ENCODE measurements around the gene UCHL3. TPM values are rescaled to one million over a fixed set of nuclear protein-coding genes. Genes with fewer than 3 reads are reported as not detected.
"Not testable (repeated sequence)": the region's sequence is repeated elsewhere in the genome, so short reads cannot be mapped to it uniquely, and the experiment has no call there.

Gene UCHL3
- 23.0 TPM for total RNA-seq

- DNase-seq: peak; percentile 96
Measured at GRCh38 chr13:75549262-75550158, at the start of gene UCHL3. TSS of gene UCHL3 (plus strand) at chr13:75549791. CDS start at chr13:75549821, 30 bp downstream.

DNA sequence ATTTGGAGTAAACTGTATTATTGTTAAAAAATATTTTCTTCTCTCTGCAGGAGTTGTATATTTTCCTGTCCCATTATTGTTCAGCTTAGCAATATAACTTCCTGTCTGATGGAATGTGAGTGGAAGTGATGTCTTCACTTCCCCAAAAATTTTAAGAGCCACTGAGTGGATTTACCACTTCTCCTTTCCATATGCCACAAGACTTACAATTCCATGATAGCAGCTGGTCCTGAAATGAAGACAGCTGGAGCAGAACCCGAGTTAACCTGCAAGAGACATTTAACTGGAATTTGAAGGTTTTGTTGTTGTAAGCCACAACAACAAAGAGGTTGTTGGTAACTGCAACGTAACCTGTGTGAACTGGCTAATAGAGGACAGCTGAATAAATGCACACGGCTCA, 44.3 kb upstream of the UCHL3 start:
- no peak for DNase-seq

- DNase-seq: no peak
Measured at GRCh38 chr13:75506018-75506417, 43.6 kb upstream of the UCHL3 start.

GRCh38 chr13:75507027-75508001, 42.3 kb upstream of the UCHL3 start:
- DNase-seq: no peak

DNA sequence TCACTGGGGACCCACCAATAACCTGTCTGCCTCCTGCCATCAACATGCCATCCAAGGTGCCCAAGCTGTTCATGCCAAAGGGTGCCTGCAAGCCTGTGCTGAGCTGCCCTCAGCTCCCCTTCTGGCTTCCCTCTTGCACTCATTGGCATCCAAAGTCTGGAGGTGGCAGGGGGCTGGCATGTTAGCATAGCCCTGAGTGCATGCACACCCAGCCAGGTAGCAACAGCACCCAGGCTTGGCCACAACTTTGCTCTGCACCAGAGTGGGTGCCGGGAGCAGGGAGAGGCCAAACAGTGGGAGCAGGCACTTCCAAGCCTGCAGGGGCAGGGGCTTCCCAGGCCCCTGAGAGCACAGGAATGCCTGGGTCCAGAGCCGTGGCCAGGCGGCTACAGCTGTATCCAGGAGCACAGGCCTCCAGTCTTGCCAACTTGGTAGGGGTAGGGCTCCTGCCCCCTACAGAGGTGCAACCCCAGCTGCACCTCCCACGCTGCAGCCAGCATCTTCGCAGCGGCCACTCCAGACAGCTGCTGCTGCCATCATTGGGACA, 41.5 kb upstream of the UCHL3 start:
- DNase-seq: no peak

DNA sequence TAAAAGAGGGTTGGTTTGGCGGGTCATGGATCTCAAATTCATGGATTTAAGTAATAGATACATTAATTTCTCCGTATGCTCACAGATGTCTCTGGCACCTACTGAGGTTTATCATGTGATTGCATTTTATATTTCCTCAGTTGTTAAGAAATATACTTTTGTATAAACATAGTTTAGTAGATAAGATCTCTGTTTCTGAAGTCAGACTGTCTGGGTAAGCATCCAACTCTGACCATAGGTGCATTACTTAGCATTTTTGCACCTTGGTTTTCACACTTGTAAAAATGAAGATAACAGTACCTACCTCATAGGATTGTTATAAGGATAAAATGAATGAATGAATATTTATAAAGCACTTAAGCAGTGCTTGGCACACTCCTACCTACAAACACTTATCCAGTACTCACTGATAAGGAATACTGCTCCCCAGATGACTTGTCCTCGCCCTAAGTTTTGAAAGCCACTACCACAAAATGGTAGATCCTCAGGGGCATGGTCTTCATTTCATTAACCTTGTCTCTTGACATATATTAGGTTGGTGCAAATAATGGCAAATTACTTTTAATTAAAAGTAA, 38.5 kb upstream of the UCHL3 start:
- no peak for DNase-seq

GRCh38 chr13:75512253-75512652, 37.3 kb upstream of the UCHL3 start:
- DNase-seq: no peak

- DNase-seq: no peak
Measured at GRCh38 chr13:75513271-75513670, 36.3 kb upstream of the UCHL3 start.

DNA sequence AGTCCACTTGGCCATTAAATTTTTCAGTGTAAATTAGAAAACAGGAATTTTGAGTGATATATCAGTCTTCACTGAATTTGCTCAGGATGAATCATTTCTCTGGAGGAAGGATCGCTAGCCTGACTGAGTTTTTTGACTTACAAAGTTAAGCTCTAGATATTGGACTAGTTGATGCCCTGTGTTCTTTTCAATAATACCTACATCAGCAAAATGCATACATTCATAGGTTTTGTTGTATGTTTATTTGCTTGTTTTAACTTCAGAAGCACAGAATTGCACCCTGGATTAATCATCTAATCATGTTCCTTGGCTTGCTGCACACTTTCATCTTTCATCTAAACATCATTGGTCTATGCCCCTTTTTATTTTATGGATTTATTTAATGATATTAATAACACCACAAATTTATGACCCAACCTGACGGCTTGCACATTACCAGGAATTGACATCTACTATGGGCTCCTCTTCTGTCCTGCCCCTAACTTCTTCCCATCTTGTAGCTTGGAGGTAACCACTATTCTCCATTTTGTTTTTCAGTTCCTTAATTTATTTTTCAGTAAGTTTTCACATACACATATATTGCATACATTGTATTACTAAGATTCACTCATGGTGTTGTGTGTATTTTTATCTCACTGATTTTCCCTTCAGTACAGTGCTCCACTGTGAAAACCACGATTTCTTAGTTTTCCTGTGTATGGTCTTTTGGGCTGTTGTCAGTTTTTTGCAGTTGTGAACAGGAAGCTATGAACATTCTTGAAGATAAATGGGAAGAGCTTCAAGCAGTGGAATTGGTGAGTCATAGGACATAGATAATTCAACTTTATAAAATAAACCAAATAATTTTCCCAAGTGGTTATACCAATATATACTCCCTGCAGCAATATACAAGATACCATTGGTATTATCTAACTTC, 35.3 kb upstream of the UCHL3 start:
- no peak for DNase-seq

DNA sequence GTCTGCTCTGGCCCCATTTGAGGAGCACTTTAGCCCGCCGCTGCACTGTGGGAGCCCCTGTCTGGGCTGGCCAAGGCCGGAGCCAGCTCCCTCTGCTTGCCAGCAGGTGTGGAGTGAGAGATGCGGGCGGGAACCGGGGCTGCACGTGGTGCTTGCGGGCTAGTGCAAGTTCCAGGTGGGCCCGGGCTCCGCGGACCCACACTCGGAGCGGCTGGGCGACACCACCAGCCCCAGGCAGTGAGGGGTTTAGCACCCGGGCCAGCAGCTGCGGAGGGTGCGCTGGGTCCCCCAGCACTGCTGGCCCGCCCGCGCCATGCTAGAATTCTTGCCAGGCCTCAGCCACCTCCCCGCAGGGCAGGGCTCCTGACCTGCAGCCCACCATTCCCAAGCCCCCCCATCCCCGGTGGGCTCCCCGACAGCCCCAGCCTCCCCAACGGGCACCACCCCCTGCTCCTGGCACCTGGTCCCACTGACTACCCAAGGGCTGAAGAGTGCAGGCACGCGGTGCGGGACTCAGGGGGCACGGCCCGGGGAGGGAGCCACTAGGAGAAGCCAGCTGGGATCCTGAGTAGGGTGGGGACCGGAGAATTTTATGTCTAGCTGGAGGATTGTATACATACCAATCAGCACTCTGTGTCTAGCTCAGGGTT, 31.0 kb upstream of the UCHL3 start:
- no peak for DNase-seq

GRCh38 chr13:75521956-75522355, 27.6 kb upstream of the UCHL3 start:
- no peak for DNase-seq

DNA sequence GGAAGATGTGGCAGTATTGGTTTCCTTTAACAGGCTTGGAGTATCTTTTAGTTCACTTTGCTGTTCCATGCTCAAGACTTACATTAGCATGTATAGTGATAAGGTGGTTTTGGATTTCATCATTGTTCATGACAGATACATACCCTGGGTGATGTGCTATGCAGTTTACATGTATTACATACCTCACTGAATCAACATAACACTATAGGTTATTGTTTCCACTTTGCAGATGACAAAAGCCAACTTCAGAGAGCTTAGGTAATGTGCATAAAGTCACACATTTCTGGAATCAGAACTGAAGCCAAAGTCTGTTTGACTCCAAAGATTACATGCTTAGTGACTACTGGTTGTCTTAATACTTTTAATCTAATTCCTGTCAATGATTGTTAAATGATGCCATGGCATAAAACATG, 19.0 kb upstream of the UCHL3 start:
- DNase-seq: no peak

- no peak for DNase-seq
Measured at GRCh38 chr13:75533861-75534260, 15.7 kb upstream of the UCHL3 start.

DNA sequence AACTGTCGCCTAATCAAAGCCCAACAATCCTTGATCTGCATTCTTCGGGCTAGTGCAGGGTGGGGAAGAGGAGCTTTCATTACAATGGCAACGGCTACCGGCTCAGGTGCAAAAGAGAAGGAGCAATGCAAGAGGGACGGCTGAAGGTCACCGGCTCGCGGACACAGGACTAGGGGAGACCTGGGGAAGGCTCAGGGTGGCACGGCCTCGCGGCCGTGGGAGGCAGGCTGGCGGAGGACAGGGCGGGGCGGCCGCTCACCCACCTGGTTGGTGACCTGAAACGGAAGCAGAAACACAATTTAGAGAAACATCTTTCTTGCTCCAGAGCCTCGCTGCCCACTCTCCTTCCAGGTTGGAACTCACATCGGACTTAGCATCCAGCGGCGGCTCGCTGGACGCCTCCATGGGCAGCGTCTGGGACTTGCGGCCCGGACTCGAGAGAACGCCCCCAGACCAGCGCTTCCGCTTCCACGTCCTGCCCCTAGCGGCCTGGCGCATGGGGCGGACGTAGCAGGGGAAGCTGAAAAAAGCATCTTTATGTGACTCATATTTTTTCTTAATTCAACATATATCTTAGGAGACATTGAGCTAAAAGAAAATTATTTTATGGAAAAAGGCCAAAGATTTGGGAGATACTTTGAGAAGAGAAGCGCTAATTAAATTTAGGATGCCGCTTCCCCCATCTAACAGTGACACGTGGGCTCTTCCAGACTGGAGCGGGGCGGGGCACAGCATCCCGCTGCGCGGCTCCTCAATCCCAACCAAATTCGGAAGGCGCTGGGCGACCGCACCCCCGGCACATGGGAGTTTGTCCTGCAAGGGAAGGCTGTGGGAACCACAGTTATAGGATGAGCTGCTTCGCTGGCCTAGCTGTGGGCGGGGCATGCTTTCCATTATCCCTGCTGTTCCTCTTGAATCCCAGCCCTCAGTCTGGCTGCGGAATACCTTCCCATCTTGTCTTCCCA, 11.9 kb upstream of the UCHL3 start, which contains the start of gene COMMD6:
TSS of gene COMMD6 (minus strand) at position 441 of the 965 bp plus-strand sequence. CDS start at position 405, 36 bp downstream.
- peak; percentile 84 for DNase-seq

- no peak for DNase-seq
Measured at GRCh38 chr13:75541287-75541686, 8.3 kb upstream of the UCHL3 start.

GRCh38 chr13:75541961-75542360, 7.6 kb upstream of the UCHL3 start:
- DNase-seq: no peak

DNA sequence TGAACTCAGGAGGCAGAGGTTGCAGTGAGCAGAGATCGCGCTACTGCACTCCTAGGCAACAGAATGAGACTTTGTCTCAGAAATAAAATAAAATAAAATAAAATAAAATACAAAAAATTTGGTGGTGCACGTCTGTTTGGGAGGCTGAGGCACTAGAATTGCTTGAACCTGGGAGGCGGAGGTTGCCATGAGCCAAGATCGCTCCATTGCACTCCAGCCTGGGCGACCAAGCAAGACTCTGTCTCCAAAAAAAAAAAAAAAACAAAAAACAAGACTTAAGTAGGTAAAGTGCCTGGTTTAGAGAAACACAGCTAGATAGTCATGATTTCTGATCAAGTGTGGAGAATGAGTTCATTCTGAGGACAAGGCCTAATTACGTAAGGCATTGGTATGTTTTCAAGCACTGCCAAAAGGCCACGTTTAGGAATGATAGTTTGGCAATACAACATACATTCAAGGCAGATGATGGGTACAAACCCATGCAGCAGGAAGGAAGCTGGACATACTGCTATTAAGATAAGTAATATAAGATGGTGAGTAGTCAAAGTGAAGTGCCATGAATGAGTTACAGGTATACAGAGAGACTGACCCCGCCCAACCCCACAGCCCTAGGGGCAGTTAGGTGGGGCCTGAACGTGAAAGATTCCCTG, 4.8 kb upstream of the UCHL3 start:
- no peak for DNase-seq

- DNase-seq: not testable (repeated sequence)
Measured at GRCh38 chr13:75545386-75545785, 4.2 kb upstream of the UCHL3 start.

GRCh38 chr13:75547917-75548316, 1.7 kb upstream of the UCHL3 start:
- no peak for DNase-seq

Data from skin of body (tissue), 2 donors.